ENCODE measurements around the gene EFCAB14. TPM values are rescaled to one million over a fixed set of nuclear protein-coding genes. Genes with fewer than 3 reads are reported as not detected.
"Not testable (repeated sequence)": the region's sequence is repeated elsewhere in the genome, so short reads cannot be mapped to it uniquely, and the experiment has no call there.

The EFCAB14 gene
- total RNA-seq, 6 experiments from 2014 or later: 60.6 to 69.7 (median 66.4) TPM

DNA sequence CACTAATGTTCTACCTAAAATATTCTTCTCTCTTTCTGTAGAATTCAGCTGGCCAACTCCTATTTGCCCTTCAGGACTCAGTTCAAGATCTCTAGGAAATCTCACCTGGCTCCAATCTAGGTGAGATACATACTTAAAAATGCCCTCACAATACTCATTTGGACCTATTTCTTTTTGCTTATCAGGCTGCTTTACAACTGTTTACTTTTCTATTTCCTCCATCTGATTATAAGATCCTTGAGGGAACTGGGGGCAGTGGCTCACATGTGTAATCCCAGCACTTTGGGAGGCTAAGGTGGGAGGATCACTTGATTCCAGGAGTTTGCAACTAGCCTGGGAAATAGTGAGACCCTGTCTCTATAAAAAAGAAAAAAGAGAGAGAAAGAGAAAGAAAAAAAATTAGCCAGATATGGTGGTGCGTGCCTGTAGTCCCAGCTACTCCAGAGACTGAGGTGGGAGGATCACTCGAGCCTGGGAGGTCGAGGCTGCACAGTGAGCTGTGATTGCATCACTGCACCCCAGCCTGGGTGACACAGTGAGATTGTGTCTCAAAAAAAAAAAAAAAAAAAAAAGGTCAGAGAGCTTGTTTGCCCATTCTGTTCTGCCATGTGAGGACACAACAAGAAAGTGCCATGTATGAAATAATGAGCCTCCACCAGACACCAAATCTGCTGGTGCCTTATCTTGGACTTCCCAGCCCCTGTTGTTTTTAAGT is 14.8 kb downstream of the EFCAB14 start:
- no peak for DNase-seq
- H3K27me3 Mint-ChIP-seq (ENCODE audit: insufficient read depth): no peaks in the 10 kb centered on the region
- H3K27ac Mint-ChIP-seq: no peak overlapping the region
- TF ChIP-seq, protein P1, sequence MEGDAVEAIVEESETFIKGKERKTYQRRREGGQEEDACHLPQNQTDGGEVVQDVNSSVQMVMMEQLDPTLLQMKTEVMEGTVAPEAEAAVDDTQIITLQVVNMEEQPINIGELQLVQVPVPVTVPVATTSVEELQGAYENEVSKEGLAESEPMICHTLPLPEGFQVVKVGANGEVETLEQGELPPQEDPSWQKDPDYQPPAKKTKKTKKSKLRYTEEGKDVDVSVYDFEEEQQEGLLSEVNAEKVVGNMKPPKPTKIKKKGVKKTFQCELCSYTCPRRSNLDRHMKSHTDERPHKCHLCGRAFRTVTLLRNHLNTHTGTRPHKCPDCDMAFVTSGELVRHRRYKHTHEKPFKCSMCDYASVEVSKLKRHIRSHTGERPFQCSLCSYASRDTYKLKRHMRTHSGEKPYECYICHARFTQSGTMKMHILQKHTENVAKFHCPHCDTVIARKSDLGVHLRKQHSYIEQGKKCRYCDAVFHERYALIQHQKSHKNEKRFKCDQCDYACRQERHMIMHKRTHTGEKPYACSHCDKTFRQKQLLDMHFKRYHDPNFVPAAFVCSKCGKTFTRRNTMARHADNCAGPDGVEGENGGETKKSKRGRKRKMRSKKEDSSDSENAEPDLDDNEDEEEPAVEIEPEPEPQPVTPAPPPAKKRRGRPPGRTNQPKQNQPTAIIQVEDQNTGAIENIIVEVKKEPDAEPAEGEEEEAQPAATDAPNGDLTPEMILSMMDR (IDR thresholded peaks at IDR 0.05): no peak
- no peaks in the 10 kb centered on the region for H3K9me3 Mint-ChIP-seq
- H3K36me3 Mint-ChIP-seq (ENCODE audit: low read depth): peaks cover 23% of the 10 kb centered on the region
- H3K4me3 Mint-ChIP-seq: no peak overlapping the region
- peaks cover 10% of the 10 kb centered on the region for H3K4me1 Mint-ChIP-seq (ENCODE audit: low read depth)

DNA sequence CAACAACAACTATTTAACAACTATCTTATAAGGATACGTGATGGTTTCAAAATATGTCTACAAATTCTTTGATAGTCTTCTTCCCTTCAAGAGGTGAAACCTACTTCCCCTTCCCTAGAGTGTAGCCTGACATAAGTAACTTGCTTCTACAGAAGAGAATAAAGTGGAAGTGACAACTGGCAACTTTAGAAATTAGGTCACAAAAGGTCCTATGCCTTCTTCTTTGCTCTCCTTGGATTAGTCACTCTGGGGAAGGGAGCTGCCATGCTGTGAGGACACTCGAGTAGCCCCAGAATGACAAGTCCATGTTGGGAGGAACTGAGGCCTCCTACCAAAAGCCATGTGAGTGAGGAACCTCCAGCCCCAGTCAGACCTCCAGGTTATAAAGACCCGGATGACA is 19.2 kb downstream of the EFCAB14 start:
- TF ChIP-seq, protein P1 (IDR thresholded peaks at IDR 0.05): no peak
- Mint-ChIP-seq H3K27me3 (ENCODE audit: insufficient read depth) (no peaks in the 10 kb centered on the region), H3K4me3 (no peak overlapping the region), H3K9me3 (no peaks in the 10 kb centered on the region), H3K36me3 (ENCODE audit: low read depth) (peaks cover 21% of the 10 kb centered on the region), H3K4me1 (ENCODE audit: low read depth) (peaks cover 17% of the 10 kb centered on the region), H3K27ac (no peak overlapping the region)
- DNase-seq: no peak

DNA sequence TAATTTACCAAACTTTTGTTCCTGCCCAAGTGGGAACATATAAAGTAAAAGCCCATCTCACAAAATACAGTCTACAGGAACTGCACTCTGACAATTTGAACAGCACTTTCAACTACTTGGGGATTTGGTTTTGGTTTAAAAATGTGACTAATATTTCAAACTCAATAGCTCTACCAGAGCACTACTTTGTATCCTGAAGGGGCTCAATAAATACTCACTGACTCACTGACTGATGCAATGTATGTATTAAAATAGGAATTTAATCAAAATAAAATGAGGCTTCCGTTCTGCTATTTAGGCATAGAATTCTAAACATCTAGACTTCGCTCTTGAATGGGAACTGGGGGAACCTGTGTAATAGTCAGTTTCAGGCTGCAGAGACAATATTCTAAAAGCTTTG is 21.9 kb downstream of the EFCAB14 start:
- DNase-seq: no peak
- H3K4me3 Mint-ChIP-seq: no peak overlapping the region
- H3K4me1 Mint-ChIP-seq (ENCODE audit: low read depth): peaks cover 25% of the 10 kb centered on the region
- TF ChIP-seq, protein P1 (IDR thresholded peaks at IDR 0.05): no peak
- no peaks in the 10 kb centered on the region for H3K9me3 Mint-ChIP-seq
- peaks cover 22% of the 10 kb centered on the region for H3K36me3 Mint-ChIP-seq (ENCODE audit: low read depth)
- no peak overlapping the region for H3K27ac Mint-ChIP-seq
- H3K27me3 Mint-ChIP-seq (ENCODE audit: insufficient read depth): no peaks in the 10 kb centered on the region

DNA sequence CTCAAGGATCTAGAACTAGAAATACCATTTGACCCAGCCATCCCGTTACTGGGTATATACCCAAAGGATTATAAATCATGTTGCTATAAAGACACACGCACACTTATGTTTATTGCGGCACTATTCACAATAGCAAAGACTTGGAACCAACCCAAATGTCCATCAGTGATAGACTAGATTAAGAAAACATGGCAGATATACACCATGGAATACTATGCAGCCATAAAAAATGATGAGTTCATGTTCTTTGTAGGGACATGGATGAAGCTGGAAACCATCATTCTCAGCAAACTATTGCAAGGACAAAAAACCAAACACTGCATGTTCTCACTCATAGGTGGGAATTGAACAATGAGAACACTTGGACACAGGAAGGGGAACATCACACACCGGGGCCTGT is 24.2 kb downstream of the EFCAB14 start:
- H3K9me3 Mint-ChIP-seq: not testable (repeated sequence)
- peaks cover 34% of the 10 kb centered on the region for H3K36me3 Mint-ChIP-seq (ENCODE audit: low read depth)
- peaks cover 22% of the 10 kb centered on the region for H3K4me1 Mint-ChIP-seq (ENCODE audit: low read depth)

DNA sequence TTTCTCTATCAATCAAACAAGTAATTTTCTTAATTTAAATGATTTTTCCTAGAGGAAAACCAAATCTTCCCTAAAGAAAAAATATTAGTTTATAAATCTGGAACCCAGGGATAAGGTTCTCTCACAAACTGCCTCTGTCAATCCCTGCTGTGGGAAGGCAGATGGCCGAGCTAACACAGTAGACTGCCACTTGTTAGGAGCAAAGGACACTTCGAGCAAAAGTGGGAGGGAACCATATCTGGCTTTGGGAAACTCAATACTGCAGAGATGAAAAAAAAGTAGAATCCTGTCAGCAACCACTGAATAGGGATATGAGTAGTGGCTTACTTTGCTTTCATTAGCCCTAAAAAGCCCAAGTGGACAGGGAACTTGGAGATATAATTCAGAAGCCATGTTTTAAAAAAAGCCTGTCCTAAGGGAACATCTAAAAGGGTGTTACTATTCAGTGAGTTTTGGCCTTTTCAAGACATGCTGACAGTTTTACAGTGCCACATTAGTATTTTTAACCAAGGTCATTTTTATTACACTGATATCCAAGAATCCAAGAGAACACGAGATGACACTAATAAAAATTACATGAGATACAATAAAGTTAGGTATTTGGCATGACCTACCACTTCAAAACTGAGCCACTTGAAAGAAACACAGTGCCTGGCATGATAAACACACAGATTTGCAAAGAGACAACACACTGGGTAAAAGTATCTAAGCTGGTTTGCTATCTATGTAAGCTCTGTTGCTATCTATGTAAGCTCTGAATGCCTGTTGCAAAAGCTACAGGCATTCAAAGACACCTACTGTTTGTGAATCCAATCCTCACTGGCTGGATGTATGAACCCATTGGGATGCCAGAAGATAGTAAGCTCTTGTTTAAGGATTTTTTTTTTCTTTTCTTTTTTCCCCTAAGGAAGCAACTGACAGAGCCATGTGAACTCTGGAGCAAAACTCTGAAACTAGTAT is 25.8 kb downstream of the EFCAB14 start:
- no peak for DNase-seq
- Mint-ChIP-seq H3K36me3 (ENCODE audit: low read depth) (peaks cover 41% of the 10 kb centered on the region), H3K4me1 (ENCODE audit: low read depth) (peaks cover 23% of the 10 kb centered on the region), H3K27ac (no peak overlapping the region), H3K9me3 (no peaks in the 10 kb centered on the region), H3K27me3 (ENCODE audit: insufficient read depth) (no peaks in the 10 kb centered on the region; the same call in 1 of the 2 replicates), H3K4me3 (no peak overlapping the region)
- TF ChIP-seq, protein P1 (IDR thresholded peaks at IDR 0.05): no peak

More for the DNA sequence above, 24.2 kb downstream of the EFCAB14 start:
- H3K4me3 Mint-ChIP-seq; H3K27me3 Mint-ChIP-seq (ENCODE audit: insufficient read depth); DNase-seq; H3K27ac Mint-ChIP-seq: not testable (repeated sequence)

Data from HFFc6 (cell line).